Right atrium auricular region (tissue), 2 donors: ENCODE results near the gene SOX13. TPM values are rescaled to one million over a fixed set of nuclear protein-coding genes. Genes with fewer than 3 reads are reported as not detected.

Experiments
- DNase-seq: peaks from one replicate; pipeline ENCODE4 v3.0.0-alpha.2; 2019; ENCODE audit warnings: low spot score
- H3K27ac ChIP-seq, 2 donors: fragments of 200-600 bp; sonication (generic); 1 replicate in 1 of 2; 2 replicates in 1 of 2; pipeline ENCODE4 v1.5.1; 2016 to 2019
- H3K27me3 ChIP-seq, 2 donors: fragments of 200-600 bp; sonication (generic); one replicate each; pipeline versions ENCODE4 v1.5.1 to v1.6.0; 2017 to 2019
- H3K36me3 ChIP-seq: fragments of 200-600 bp; sonication (generic); one replicate; pipeline ENCODE4 v1.5.1; 2016
- H3K4me1 ChIP-seq, 2 donors: fragments of 200-600 bp; sonication (generic); one replicate each; pipeline versions ENCODE4 v1.5.1 to v1.6.0; 2017 to 2019
- H3K4me3 ChIP-seq, 2 donors: fragments of 200-600 bp; sonication (generic); 1 replicate in 1 of 2; 2 replicates in 1 of 2; pipeline ENCODE4 v1.5.1; 2017 to 2019; ENCODE audit warnings: mild to moderate bottlenecking in 1 of 2, moderate library complexity in 1 of 2
- H3K9me3 ChIP-seq, 2 donors: fragments of 200-600 bp; sonication (generic); one replicate each; pipeline ENCODE4 v1.5.1; 2019
- CTCF ChIP-seq, 2 donors: fragments of 200-600 bp; sonication (generic); IDR thresholded peaks; one replicate each; pipeline ENCODE4 v1.5.1; 2019; ENCODE audit warnings: antibody characterized with exemption in 2 of 2
- total RNA-seq, 2 donors: library from RNA; depleted of rRNA; stranded (reverse); fragments of >200 nt; gene quantifications; one replicate each; pipeline ENCODE4 v1.1.0, GENCODE V29; 2016

The SOX13 gene
- total RNA-seq, 2 donors from 2014 or later: 7.9 to 8.6 TPM

GRCh38 chr1:204074274-204075138 is 1.6 kb downstream of the SOX13 start:
- peak; percentile 71 for DNase-seq
- Histone ChIP-seq H3K27me3 (no peaks in the 10 kb centered on the region), H3K4me1 (peaks cover 0 to 45% of the 10 kb centered on the region in 2 donors)

GRCh38 chr1:204075139-204075521 is 2.2 kb downstream of the SOX13 start:
- H3K36me3 ChIP-seq: no peaks in the 10 kb centered on the region

More at GRCh38 chr1:204074274-204075138, 1.6 kb downstream of the SOX13 start:
- peak in 1 of 2 donors; percentile 1 for TF ChIP-seq CTCF (IDR thresholded peaks at IDR 0.05)
- peak overlapping the region; percentile 58 to 74 for H3K4me3 ChIP-seq
- peak overlapping the region; percentile 65 to 81 for H3K27ac ChIP-seq
- H3K36me3 ChIP-seq: no peaks in the 10 kb centered on the region
- no peaks in the 10 kb centered on the region for H3K9me3 ChIP-seq

GRCh38 chr1:204075890-204076846 is 3.3 kb downstream of the SOX13 start:
- TF ChIP-seq CTCF (IDR thresholded peaks at IDR 0.05): no peak
- Histone ChIP-seq H3K27me3 (no peaks in the 10 kb centered on the region), H3K27ac (peak overlapping the region in 1 of 2 donors; percentile 81), H3K4me3 (peak overlapping the region in 1 of 2 donors; percentile 74), H3K4me1 (peaks cover 0 to 61% of the 10 kb centered on the region in 2 donors), H3K9me3 (no peaks in the 10 kb centered on the region), H3K36me3 (no peaks in the 10 kb centered on the region)
- DNase-seq: no peak

More at GRCh38 chr1:204075139-204075521, 2.2 kb downstream of the SOX13 start:
- Histone ChIP-seq H3K4me3 (peak overlapping the region; percentile 58 to 74), H3K27ac (peak overlapping the region; percentile 65 to 81), H3K27me3 (no peaks in the 10 kb centered on the region), H3K9me3 (no peaks in the 10 kb centered on the region), H3K4me1 (peaks cover 0 to 52% of the 10 kb centered on the region in 2 donors)
- no peak for DNase-seq
- no peak for TF ChIP-seq CTCF (IDR thresholded peaks at IDR 0.05)

GRCh38 chr1:204076891-204077290 is 4.0 kb downstream of the SOX13 start:
- Histone ChIP-seq H3K27me3 (no peaks in the 10 kb centered on the region), H3K4me1 (peaks cover 0 to 68% of the 10 kb centered on the region in 2 donors), H3K27ac (no peak overlapping the region), H3K36me3 (no peaks in the 10 kb centered on the region), H3K4me3 (no peak overlapping the region), H3K9me3 (no peaks in the 10 kb centered on the region)
- no peak for TF ChIP-seq CTCF (IDR thresholded peaks at IDR 0.05)
- DNase-seq: no peak

- H3K4me1 ChIP-seq: peaks cover 0 to 67% of the 10 kb centered on the region in 2 donors
- H3K9me3 ChIP-seq: no peaks in the 10 kb centered on the region
- DNase-seq: no peak
- no peak overlapping the region for H3K4me3 ChIP-seq
- TF ChIP-seq CTCF (IDR thresholded peaks at IDR 0.05): no peak
- peak overlapping the region in 1 of 2 donors; percentile 50 for H3K27ac ChIP-seq
- no peaks in the 10 kb centered on the region for H3K36me3 ChIP-seq
- no peaks in the 10 kb centered on the region for H3K27me3 ChIP-seq
These were observed 5.2 kb downstream of the SOX13 start for GRCh38 chr1:204077979-204078696.
